ENCODE results near the gene GABRD.

GABRD gene

DNA sequence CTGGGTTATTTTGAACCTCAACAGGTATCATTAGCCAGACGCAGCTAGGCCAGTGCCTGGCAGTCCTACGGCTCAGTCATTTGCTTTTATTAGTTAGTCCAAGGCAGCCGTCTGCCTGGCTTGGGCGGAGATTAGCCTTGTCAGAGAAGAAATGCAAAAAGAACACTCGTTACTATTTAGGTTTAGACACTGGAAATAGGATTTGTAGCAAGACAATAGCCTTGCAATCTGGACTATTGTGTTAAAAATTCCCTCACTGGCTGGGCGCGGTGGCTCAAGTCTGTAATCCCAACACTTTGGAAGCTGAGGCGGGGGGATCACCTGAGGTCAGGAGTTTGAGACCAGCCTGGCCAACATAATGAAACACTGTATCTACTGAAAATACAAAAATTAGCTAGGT lies 20.1 kb downstream of the GABRD start:
- no peak for DNase-seq (ENCODE audit: low read depth)

DNA sequence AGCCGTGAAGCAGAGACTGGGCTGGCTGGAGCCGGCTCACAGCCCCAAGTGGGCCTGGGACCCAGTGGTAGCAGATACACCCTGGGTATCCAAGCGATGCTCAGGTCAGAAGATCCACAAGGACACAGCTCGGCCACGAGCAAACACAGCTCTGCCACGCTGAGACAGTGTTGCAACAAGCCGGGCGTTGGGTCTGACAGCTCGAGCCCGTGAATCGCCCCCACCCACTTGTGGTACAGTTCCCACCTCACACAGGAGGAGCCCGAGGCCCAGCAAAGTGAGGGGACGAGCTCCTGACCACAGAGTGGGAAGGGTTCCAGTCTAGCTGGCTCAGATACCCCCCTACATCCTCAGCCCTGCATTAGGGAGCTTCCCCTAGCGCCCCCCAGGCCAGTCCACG lies 22.2 kb downstream of the GABRD start:
- no peak for DNase-seq (ENCODE audit: low read depth)

DNA sequence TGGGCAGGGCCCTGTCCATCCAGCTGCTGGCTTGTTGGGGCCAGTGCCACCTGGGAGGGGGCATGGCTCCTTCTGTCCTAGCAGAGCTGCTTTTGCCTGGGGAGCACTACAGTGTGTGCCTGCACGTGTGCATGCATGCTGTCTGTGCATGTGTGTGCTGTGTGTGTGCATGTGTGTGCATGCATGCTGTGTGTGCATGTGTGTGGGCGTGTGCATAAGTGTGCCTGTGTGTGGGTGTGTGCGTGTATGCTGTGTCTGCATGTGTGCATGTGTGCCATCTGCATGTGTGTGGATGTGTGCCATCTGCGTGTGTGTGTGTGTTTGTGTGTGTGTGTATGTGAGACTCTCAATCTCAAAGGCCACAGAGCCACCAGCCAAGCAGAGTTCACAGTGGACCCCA lies 22.7 kb downstream of the GABRD start:
- no peak for DNase-seq (ENCODE audit: low read depth)

DNA sequence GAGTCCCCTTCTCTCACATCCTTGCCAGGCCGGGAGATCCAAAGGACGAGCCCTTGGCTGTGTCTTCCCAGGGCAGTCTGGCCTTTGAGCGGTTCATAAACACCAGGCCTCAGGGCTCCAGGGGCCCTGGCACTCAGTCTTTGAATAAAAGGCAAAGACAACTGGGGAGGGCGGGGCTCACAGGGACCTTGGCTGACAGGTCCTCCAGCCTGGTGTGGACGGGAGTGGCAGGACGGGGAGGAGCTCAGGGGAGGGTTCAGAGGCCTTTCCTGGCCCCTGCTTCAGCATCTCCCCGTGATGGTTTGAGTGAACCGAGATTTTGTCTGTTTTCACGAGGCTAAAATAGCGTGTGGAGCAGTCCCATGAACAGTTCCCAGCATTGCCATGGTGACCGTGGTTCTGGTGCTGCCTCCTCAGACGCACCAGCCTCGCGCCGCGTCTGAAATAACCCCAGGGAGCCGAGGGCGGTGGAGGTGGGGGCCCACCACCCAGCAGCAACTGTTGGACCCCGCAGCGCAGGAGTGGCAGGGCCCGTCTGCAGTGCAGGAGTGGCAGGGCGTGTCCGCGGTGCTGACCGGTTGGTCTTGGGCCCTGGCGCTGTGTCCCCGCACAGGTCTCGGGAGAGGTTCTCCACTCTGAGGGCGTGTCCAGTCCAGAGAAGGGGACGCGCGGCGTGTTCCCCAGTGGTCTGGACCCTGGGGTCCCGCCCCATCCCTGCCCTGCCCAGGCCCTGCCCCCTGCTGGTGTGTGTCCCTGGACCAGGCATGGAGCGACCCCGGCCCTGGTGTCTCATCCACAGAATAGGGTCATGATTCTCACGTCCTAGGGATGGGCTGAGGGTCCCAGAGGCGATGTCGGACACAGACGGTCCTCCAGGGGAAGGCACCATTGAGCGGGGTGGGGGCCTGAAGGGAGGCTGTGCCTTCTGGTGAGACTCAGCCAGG lies 24.0 kb downstream of the GABRD start:
- no peak for DNase-seq (ENCODE audit: low read depth)

DNA sequence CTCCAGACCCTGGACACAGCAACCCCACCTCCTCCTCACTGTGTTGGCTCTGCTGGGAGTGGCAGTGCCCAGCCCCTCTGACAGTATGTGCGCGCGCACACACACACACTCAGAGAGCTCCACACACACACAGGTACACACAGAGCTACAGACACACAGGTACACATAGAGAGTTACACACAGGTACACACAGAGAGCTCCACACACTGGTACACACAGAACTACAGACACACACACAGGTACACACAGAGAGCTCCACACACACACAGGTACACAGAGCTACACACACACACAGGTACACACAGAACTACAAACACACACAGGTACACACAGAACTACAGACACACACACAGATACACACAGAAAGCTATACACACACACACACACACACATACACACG lies 24.7 kb downstream of the GABRD start:
- DNase-seq (ENCODE audit: low read depth) = no peak

DNA sequence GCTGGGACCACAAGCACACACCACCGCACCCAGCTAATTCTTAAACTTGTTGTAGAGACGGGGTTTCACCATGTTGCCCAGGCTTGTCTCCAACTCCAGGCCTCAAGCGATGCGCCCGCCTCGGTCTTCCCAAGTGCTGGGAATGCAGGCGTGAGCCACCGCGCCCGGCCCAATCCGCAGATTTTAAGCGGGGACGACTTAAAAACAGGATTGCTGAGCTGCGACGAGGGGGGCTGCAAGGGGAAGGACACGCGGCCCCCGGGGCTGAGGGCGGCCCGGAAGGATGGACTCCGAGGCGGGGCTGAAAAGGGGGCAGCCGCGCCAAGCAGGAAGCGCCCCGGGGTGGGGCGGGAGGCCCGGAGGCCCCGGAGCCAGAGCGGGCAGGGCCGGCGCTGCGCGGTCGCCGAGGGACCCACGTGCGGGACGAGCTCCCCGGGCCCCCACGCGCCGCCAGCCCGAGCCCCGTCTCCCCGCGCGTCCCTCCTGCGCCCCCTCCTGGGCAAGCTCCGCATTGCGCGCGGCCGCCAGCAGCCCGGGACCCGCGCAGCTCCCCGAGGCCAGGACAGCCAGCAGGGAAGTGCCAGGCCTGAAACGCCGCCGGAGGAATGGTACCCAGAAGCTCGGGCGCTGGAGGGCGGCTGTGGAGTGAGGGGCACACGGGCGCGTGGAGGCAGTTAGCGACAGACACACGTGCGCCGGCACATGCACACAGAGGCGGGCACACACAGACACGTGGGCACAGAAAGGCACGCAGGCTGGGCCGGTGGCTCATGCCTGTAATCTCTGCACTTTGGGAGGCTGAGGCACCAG lies 25.6 kb downstream of the GABRD start:
- DNase-seq (ENCODE audit: low read depth) = peak; percentile 80

DNA sequence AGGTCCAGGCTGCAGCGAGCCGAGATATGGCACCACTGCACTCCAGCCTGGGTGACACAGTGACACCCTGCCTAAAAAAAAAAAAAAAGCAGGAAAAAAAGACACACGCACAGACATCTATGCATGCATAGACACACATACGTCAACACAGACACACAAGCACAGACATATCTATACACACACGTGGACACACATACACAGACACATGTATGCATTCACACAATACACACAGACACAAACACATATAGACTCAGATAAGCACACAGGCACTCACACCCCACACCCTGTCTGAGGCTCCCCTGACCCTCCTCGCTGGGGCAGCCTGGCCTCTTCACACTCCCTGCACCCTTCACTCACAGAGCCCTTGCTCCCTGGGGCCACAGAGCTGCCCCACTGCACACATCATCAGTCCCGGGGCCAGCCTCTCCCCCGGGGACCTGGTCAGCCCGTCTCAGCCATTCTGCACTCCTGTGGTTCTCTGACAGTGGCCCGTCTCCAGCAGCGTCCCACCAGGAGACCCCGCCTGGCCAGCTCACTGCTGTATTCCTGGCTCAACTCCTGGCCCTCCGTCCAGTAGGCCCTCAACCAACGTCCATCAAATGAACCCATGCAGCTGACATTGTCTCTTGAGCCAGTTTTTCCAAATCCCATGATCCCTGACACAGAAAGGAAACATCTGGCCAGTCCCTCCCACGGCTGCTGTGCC lies 26.5 kb downstream of the GABRD start:
- DNase-seq (ENCODE audit: low read depth) = no peak

DNA sequence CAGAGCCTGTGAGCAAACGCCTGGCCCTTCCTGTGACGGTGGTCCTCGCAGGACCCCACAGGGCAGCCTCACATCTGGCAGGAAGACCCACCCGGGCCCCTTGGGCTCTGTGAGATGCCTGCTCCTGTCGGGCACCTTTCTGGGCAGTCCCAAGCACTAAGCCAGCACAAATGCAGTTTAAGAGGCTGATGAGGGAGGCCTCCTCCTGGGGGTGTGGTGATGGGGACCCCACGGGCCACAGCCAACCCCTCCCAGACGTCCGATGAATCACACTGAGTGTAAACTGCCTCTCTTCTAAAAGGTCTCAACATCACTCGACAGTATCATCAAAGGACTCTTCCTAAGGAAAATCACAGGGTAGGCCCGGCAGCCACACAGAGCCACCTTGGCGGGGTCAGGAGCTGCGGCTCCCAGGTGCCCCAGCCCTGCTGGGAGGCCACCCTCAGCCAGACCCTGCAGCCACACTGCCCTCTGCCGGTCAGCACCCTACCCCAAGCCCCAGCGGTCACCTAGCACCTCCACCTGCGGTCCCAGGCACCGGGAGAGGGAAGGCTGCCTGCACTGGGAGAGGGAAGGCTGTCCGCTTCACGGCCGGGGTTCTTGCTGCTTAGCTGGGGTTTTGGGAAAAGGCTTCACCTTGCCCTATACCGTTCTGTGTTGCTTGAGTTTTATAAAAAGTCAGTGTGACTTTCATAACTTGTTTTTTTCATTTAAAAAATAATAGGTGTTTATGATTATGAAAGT lies 27.2 kb downstream of the GABRD start:
- DNase-seq (ENCODE audit: low read depth) = no peak

DNA sequence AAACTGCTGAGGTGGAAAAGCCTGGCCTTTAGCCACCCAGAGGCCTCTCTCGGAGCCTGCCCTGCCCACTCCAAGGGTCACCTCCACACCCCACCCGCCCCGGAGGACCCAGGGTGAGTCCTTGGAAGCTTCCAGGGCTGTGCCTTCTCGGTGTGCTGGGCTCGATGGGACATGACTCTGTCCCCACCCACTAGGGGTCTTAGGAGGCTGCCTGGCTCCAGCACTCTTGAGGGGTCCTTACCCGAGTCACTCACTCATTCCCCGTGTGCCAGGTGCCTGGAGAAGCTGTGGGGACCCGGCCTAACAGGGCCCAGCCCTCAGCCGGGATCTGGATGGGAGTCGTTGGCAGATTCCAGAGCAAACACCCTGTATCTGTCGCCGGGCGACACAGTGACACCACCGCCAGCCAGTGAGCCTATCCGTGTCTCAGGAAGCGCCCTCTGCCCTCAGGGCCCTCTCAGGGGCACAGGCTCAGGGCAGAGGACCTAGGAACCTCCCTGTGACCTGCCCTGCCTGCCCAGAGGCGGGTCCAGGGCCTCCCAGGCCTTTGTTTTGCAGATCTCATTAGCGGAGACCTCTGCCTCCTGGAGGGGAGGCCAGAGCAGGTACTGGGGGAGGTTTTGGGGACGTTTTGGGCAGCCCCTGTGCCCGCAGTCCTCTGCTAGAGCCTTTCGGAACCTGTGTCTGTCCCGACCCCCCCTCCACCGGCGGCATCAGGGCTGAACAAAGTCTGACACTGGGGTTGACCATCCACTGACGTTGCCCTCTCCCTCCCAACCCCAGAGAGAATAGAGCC lies 28.0 kb downstream of the GABRD start:
- no peak for DNase-seq (ENCODE audit: low read depth)

DNA sequence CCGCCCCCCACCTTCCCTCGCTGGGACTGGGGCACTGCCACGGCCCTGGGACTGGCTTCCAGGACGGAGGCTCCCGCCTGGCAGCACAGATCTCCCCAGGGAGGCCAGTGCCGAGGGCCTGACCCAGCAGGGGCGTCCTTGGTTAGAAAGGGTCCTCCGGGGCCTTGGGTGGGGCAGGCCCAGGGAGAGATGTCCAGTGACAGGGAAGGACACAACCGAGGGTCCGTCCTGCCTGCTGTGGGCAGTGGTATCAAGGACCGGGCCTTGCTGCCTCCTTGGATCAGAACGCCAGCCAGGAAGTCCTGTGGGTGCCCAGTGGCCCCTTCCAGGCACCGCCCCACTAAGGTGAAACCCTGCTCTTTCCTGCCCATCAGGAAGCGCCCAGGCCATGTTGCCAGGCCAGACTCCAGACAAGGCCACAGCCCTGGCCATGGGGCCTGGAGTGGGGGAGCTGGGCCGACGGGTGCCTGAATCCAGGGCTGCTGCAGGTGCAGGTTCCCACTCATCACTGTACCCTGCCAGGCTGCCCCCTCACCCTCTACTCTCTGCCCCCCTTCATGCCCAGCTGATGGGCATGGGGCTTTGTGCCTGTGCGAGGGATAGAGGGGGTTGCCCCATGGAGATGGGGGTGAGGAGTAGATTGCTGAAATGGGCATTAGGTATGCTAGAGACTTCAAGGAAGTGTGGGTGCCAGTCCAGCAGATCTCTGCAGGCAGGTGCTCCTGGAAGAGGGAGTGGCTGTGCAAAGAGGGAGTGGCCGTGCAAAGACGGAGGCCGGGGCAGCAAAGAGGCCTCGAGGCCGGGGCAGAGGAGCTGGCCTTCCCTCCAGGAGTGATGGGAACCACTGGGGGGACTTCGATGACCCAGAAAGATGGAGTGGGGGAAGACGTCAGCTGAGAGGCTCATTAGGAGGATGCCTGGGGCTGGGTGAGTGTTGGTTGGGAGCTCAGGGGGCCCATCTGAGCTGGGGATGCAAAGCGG lies 28.9 kb downstream of the GABRD start:
- no peak for DNase-seq (ENCODE audit: low read depth)

DNA sequence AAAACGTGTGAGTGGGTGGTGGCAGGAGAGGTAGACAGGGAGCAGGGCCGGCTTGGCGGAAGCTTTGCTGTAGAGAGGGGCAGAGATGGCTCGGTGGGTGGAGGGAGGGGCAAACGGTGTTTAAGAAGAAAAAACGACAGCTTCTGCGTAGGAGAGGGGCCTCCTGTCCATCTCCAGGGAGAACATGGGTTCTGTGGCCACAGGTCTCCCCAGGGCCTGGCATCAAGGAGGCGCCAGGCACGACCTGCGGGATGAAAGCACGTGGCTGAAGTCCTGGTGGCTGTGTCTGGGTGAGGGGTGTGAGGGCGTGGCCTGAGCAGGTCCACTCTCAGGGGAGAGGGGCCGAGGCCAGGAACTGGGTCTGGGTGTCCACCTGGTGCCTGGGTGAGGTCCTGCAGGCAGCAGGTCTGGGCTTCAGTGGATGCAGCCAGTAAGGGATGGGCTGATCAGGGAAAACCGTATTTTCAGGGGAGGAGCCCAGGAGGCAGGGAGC lies 30.1 kb downstream of the GABRD start:
- DNase-seq (ENCODE audit: low read depth) = no peak

DNA sequence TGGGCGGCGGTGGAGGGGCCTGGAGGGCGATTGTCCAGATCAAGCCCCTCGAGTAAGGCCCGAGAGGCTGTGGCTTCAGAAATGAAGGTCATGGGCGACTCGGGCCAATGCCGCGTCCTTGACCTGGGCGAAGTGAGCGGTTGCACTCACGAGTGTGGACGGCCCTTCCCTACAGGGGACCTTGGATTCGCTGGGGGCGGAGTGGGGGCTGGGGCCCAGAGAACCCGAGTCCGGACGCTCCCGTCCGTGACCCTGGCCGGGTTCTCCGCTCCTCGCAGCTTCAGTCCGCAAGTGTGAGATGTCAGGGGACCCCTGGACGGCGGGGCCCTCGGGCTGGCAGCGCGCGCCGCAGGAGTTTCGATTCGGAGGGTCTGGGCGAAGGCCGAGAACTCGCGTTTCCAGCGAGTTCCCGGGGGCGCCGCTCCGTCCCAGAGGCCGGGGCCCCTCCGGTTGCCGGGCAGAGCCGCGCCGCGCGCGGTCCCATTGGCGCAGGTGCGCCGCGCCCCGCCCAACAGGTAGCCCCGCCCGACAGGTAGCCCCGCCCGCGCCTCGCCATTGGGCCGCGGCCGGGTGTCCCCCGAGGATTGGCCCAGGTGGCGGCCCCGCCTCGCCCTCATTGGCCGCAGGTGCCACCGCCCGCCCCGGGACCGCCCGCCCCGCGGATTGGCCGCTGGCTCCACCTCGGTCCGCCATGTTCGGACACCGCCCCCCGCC lies 30.7 kb downstream of the GABRD start, which contains the start of gene PRKCZ:
PRKCZ (plus strand) TSS at position 694 of the 714 bp plus-strand sequence. CDS start 220 bp downstream, outside the sequence.
- peak; percentile 93 for DNase-seq (ENCODE audit: low read depth)

DNA sequence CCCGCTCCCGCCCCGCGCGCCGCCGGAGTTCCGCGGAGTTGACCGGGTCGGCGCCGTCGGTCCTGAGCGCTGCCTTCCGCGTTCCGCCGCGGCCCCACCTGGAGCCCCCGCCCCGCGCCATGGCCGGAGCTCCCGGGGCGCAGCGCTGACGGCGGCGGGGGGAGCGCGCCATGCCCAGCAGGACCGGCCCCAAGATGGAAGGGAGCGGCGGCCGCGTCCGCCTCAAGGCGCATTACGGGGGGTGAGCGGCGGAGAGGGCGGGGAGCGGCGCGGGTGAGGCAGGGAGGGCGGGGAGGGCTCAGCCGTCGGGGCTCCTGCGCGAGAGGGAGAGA lies 31.3 kb downstream of the GABRD start:
- no peak for DNase-seq (ENCODE audit: low read depth)

DNA sequence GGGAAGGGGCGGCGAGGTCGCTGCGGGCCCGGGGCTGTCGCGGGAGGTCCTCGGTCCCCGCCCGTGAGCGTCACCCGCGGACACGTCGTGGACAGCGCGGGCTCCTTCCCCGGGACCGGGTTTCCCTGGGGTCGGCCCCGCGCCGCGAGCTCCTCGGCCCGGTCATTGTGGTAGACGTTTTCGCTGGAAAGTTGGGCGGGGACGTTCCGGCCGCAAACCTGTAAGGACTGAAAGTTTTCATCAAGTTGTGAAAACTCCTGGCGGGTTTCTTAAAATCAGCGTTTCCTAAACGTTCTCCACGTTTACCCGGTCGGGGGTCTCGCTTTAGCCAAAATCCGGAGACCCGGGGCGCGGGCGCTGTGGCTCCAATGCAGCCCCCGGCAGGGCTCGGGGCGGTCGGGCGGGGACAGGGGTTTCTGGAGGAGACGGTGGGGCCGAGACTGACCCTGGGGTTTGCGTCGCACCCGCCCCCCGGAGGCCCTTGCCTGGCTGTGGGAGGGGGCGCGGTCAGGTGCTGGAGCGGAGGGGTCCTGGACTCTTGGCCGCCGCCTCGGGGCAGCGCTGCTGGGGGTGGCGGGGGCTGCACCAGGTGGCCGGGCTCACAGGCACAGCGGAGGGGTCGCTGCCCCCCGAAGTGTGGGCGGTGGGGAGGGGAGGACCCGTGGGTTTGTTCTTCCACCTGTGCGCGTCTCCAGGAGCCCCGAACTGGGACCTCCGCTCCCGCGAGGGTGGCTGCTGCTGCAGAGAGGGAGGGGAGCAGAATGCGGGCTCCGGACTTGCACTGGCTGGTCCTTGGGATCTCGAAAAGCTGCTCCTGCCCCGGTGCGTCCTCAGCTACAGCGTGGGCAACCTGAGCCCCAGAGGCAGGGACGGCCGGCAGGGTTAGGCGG lies 31.9 kb downstream of the GABRD start:
- no peak for DNase-seq (ENCODE audit: low read depth)

DNA sequence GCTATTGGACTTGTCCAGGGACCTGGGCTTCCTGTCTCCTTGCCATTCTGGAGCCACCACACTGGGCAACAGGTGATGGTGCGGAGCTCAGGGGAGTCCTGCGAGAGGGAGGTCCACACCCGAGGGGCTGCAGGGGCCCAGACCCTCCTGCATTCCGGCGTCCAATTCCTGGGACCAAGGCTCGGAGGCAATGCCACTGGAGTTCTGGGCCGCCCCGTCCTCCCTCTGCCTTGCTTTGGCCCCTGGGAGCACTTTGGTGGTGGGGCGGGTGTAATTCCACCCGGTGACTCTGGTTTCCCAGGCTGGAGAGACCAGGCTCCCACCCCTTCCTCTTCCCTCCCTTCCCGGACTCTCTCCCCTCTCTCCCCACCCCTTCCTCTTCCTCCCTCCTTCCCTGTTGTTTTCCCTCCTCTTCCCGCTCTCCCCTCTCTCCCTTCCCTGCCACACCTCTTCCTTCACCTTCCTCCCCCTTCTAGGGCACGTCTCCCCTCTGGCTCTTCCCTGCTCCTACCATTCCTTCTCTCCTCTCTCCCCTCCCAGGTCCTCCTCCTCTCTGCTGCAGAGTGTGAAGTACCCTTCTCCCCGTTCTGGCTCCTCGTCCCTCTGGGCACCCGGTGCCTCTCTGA lies 33.0 kb downstream of the GABRD start:
- no peak for DNase-seq (ENCODE audit: low read depth)

DNA sequence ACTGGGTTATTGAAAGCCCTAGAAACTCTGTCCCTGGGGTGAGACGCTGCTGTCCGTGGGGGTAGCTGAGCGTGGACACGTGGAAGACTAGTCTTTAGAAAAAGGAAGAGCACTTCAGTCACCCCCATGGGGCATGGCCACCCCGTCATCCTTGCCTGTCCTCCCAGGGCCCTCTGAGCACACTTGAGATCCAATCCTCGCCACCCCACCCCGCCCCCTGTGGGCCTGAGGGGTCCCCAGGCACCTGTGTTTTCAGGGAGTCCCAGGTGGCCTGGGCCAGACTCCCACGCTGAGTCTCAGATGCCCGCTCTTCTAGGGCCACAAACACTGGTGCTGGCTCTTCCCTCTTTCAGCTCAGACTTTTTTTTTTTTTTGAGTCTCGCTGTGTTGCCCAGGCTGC lies 33.6 kb downstream of the GABRD start:
- no peak for DNase-seq (ENCODE audit: low read depth)

DNA sequence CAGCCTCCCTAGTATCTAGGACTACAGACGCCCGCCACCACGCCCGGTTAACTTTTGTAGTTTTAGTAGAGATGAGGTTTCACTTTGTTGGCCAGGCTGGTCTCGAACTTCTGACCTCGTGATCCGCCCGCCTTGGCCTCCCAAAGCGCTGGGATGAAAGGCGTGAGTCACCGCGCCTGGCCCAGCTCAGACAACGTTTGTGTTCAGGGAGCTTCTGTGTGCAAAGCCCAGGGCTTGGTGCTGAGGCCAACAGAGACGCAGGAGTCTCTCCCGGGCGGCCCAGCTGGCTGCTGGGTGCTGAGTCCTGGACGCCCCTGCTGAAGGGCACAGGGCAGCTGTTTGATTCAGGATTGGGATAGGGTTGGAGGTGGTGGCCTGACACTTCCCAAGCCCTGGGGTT lies 34.1 kb downstream of the GABRD start:
- no peak for DNase-seq (ENCODE audit: low read depth)

All from stimulated activated CD8-positive, alpha-beta memory T cell treated with anti-CD3 and anti-CD28 coated beads, Interleukin-15, amount 100 ng/mL, for 24 hours (primary cell).